Esophagus squamous epithelium (tissue), 5 donors: ENCODE results near the gene RNLS. TPM values are rescaled to one million over a fixed set of nuclear protein-coding genes. Genes with fewer than 3 reads are reported as not detected.

Source experiments
- DNase-seq: peaks from one replicate; lab custom pipeline; 2025; lab: John Stamatoyannopoulos, UW
- H3K27ac ChIP-seq, 4 donors: fragments of 200-600 bp; sonication (generic); one replicate each; pipeline ENCODE4 v1.5.1; 2016 to 2019; ENCODE audit warnings: mild to moderate bottlenecking in 1 of 4
- H3K27me3 ChIP-seq, 4 donors: fragments of 200-600 bp; sonication (generic); 1 replicate in 3 of 4; 2 replicates in 1 of 4; pipeline versions ENCODE4 v1.5.1 to v1.6.0; 2017 to 2021; ENCODE audit warnings: antibody characterized with exemption in 1 of 4
- H3K36me3 ChIP-seq, 3 donors: fragments of 200-600 bp; sonication (generic); one replicate each; pipeline ENCODE4 v1.5.1; 2016 to 2019
- H3K4me1 ChIP-seq, 3 donors: fragments of 200-600 bp; sonication (generic); one replicate each; pipeline ENCODE4 v1.5.1; 2017 to 2019
- H3K4me3 ChIP-seq, 4 donors: fragments of 200-600 bp; sonication (generic); 1 replicate in 3 of 4; 2 replicates in 1 of 4; pipeline ENCODE4 v1.5.1; 2016 to 2019; ENCODE audit warnings: mild to moderate bottlenecking in 2 of 4, moderate library complexity in 1 of 4
- H3K9me3 ChIP-seq, 3 donors: fragments of 200-600 bp; sonication (generic); one replicate each; pipeline ENCODE4 v1.5.1; 2016 to 2019
- CTCF ChIP-seq, 6 experiments: fragments of 450-650 bp in 4 of 6; fragments of 200-600 bp in 2 of 6; sonication (generic) in 2 of 6; IDR thresholded peaks; one replicate each; pipeline ENCODE4 v1.5.1; 2016 to 2019; ENCODE audit warnings: antibody characterized with exemption in 6 of 6, mild to moderate bottlenecking in 4 of 6, moderate library complexity in 4 of 6
- POLR2A ChIP-seq, 4 donors: fragments of 450-650 bp; IDR thresholded peaks; one replicate each; pipeline ENCODE4 v1.6.1; 2017; ENCODE audit warnings: antibody characterized with exemption in 4 of 4, mild to moderate bottlenecking in 4 of 4, moderate library complexity in 3 of 4
- WGBS, 2 donors: methylation state at CpG; one replicate each; pipeline ENCODE4 v1.1.5; 2018; 5-methylcytosine and 5-hydroxymethylcytosine counted together
- intact Hi-C: fragments of 100-400 bp; cut with DNase I; formaldehyde crosslinking; loops from one replicate; pipeline ENCODE4 v1.15.0; 2022
- total RNA-seq, 4 donors: library from RNA; depleted of rRNA; stranded (reverse); fragments of >200 nt; gene quantifications; one replicate each; pipeline ENCODE4 v1.1.0, GENCODE V29; 2016
- donor health status: DM: yes; HTN: yes; CAD: no.

Gene RNLS
- total RNA-seq, 4 donors from 2014 or later: 7.9 to 13.5 (median 10.5) TPM

- no peak for DNase-seq
- WGBS, 2 donors: 58 to 72% methylated on average over 1 of the region's 1 CpG
- TF ChIP-seq POLR2A (IDR thresholded peaks at IDR 0.05) (no peak), CTCF (IDR thresholded peaks at IDR 0.05) (no peak)
- no peak overlapping the region for H3K27ac ChIP-seq
- intact Hi-C loops: no loop called here
- no peak overlapping the region for H3K4me3 ChIP-seq
- peaks cover 0 to 13% (median 0%) of the 10 kb centered on the region in 3 donors for H3K4me1 ChIP-seq
- H3K27me3 ChIP-seq: no peaks in the 10 kb centered on the region
- H3K36me3 ChIP-seq: no peaks in the 10 kb centered on the region
- no peaks in the 10 kb centered on the region for H3K9me3 ChIP-seq
Measured at GRCh38 chr10:88409824-88410223, 173.3 kb downstream of the RNLS start.

- H3K36me3 ChIP-seq: no peaks in the 10 kb centered on the region
- peaks cover 0 to 19% (median 0%) of the 10 kb centered on the region in 3 donors for H3K4me1 ChIP-seq
- WGBS, 2 donors: 35 to 54% methylated on average over 2 of the region's 2 CpGs
- TF ChIP-seq POLR2A (IDR thresholded peaks at IDR 0.05) (no peak), CTCF (IDR thresholded peaks at IDR 0.05) (no peak)
- no peak overlapping the region for H3K27ac ChIP-seq
- intact Hi-C loops: no loop called here
- no peaks in the 10 kb centered on the region for H3K9me3 ChIP-seq
- no peak overlapping the region for H3K4me3 ChIP-seq
- H3K27me3 ChIP-seq: no peaks in the 10 kb centered on the region
- DNase-seq: no peak
Measured at GRCh38 chr10:88409236-88409635, 173.9 kb downstream of the RNLS start.

- Histone ChIP-seq H3K36me3 (no peaks in the 10 kb centered on the region), H3K27me3 (no peaks in the 10 kb centered on the region), H3K9me3 (no peaks in the 10 kb centered on the region), H3K27ac (no peak overlapping the region), H3K4me1 (peaks cover 0 to 20% (median 0%) of the 10 kb centered on the region in 3 donors), H3K4me3 (no peak overlapping the region)
- 70 to 80% methylated on average over 2 of the region's 2 CpGs for WGBS, 2 donors
- DNase-seq: no peak
- TF ChIP-seq CTCF (IDR thresholded peaks at IDR 0.05) (no peak), POLR2A (IDR thresholded peaks at IDR 0.05) (no peak)
- intact Hi-C loops: no loop called here
Measured at GRCh38 chr10:88408096-88408495, 175.0 kb downstream of the RNLS start.

GRCh38 chr10:88404133-88404532 lies 179.0 kb downstream of the RNLS start:
- intact Hi-C loops: no loop called here
- Histone ChIP-seq H3K4me3 (no peak overlapping the region), H3K27me3 (no peaks in the 10 kb centered on the region), H3K27ac (no peak overlapping the region), H3K36me3 (no peaks in the 10 kb centered on the region), H3K4me1 (peaks cover 0 to 12% (median 0%) of the 10 kb centered on the region in 3 donors), H3K9me3 (peaks cover 0 to 5% (median 0%) of the 10 kb centered on the region in 3 donors)
- WGBS, 2 donors: 79 to 89% methylated on average over 2 of the region's 2 CpGs
- TF ChIP-seq CTCF (IDR thresholded peaks at IDR 0.05): no peak
- no peak for TF ChIP-seq POLR2A (IDR thresholded peaks at IDR 0.05)
- DNase-seq: no peak

GRCh38 chr10:88401671-88402347 lies 181.3 kb downstream of the RNLS start:
- peak in 1 of 6 experiments; percentile 25 for TF ChIP-seq CTCF (IDR thresholded peaks at IDR 0.05)
- no peak for TF ChIP-seq POLR2A (IDR thresholded peaks at IDR 0.05)

More at GRCh38 chr10:88401671-88402347, 181.3 kb downstream of the RNLS start:
- 64 to 71% methylated on average over 2 of the region's 2 CpGs for WGBS, 2 donors
- Histone ChIP-seq H3K36me3 (no peaks in the 10 kb centered on the region), H3K27me3 (no peaks in the 10 kb centered on the region), H3K4me3 (no peak overlapping the region), H3K9me3 (peaks cover 0 to 18% (median 0%) of the 10 kb centered on the region in 3 donors), H3K27ac (no peak overlapping the region), H3K4me1 (peaks cover 0 to 10% (median 0%) of the 10 kb centered on the region in 3 donors)
- intact Hi-C loops: no loop called here
- DNase-seq: no peak
